HUES64 (cell line): ENCODE results near the gene OAF.
"Not testable (repeated sequence)": the region's sequence is repeated elsewhere in the genome, so short reads cannot be mapped to it uniquely, and the experiment has no call there.

ENCODE experiments used
- H3K27ac ChIP-seq: 2 replicates; pipeline ENCODE4 v1.7.0; 2013; ENCODE audit warnings: low read depth, low read length, inconsistent platforms
- H3K27me3 ChIP-seq: 2 replicates; pipeline ENCODE4 v1.6.1; 2013; ENCODE audit warnings: mild to moderate bottlenecking, low read length; ENCODE audit not compliant: insufficient read depth
- H3K36me3 ChIP-seq: 2 replicates; pipeline ENCODE4 v1.6.1; 2013; ENCODE audit warnings: mild to moderate bottlenecking, low read length; ENCODE audit not compliant: insufficient read depth
- H3K4me1 ChIP-seq: 2 replicates; pipeline ENCODE4 v1.6.1; 2013; ENCODE audit warnings: mild to moderate bottlenecking, low read length, moderate library complexity; ENCODE audit not compliant: insufficient read depth
- H3K4me3 ChIP-seq: 2 replicates; pipeline ENCODE4 v1.5.1; 2013; ENCODE audit warnings: mild to moderate bottlenecking, low read length, moderate library complexity
- H3K9ac ChIP-seq: 2 replicates; pipeline ENCODE4 v1.6.1; 2013; ENCODE audit warnings: mild to moderate bottlenecking, low read depth, low read length
- H3K9me3 ChIP-seq: 2 replicates; pipeline ENCODE4 v1.6.1; 2013; ENCODE audit warnings: low read depth, low read length; ENCODE audit not compliant: insufficient read depth
- WGBS: fragments of 150-250, 120-280 bp; methylation state at CpG from one replicate; pipeline ENCODE4 v1.1.7; 2013; ENCODE audit warnings: missing lambda C conversion rate; 5-methylcytosine and 5-hydroxymethylcytosine counted together

The OAF gene

DNA sequence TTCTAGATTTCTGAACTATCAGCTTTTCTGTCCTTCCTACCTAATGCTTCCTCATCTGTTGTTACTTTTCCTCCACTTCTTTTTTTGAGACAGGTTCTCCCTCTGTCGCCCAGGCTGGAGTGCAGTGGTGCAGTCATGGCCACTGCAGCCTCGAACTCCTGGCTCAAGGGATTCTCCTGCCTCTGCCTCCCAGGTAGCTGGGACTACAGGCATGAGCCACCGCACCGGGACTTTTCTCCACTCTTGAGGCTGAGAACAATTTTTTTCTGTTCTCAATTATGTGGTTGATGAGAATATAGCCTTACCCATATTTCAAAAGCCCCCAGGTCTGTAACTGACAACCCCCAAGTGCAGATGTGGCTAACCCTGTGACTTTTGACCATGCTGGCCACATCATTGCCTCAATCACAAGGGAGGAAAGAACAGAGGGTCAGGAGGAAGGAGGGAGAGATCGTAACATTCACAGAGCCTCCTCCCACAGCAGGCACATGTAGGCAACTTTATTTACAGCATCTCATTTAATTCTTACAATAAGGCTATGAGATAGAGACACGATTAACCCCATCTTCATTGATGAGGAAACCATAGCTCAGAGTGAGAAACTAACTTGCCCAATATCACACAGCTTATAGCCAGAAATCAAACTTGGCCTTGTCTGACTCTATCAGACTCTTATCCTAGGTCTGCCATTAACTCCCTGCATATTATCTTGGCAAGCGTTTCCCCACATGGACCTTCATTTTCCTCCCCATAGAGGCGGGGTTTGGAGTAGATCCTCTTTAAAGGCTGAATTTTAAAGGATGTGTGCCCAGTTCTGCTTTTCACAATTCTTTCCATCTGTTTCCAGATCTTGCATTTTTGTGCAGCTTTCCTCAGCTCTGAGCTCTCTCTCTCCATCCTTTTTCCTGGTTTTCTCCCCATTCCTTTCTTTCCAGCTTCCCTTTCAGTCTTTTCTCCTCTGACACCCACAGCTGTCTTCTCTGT lies 38.7 kb downstream of the OAF start:
- Histone ChIP-seq H3K36me3 (no peaks in the 10 kb centered on the region), H3K27me3 (no peaks in the 10 kb centered on the region; the same call in 1 of the 2 replicates), H3K4me1 (peaks cover 42% of the 10 kb centered on the region), H3K27ac (peak overlapping the region; percentile 48; the same call in 1 of the 2 replicates), H3K9ac (no peak overlapping the region; the same call in 1 of the 2 replicates), H3K4me3 (no peak overlapping the region), H3K9me3 (no peaks in the 10 kb centered on the region)
- WGBS, result 92% methylated on average over 7 of the region's 8 CpGs

GRCh38 chr11:120253377-120253776 lies 42.5 kb downstream of the OAF start:
- not testable (repeated sequence) for H3K9ac ChIP-seq, H3K27ac ChIP-seq, H3K9me3 ChIP-seq, H3K4me3 ChIP-seq, H3K36me3 ChIP-seq, H3K27me3 ChIP-seq
- peaks cover 32% of the 10 kb centered on the region for H3K4me1 ChIP-seq
- 95% methylated on average over 13 of the region's 13 CpGs for WGBS

- peaks cover 9% of the 10 kb centered on the region for H3K27me3 ChIP-seq
- H3K4me3 ChIP-seq, result peak overlapping the region; percentile 42
- H3K4me1 ChIP-seq, result peaks cover 22% of the 10 kb centered on the region
- peak overlapping the region; percentile 24; the same call in 1 of the 2 replicates for H3K9ac ChIP-seq
- H3K9me3 ChIP-seq, result no peaks in the 10 kb centered on the region
- 11% methylated on average over 13 of the region's 13 CpGs for WGBS
- no peaks in the 10 kb centered on the region for H3K36me3 ChIP-seq
- H3K27ac ChIP-seq, result 0 out of 2 replicates have a peak overlapping the region, but pooled peaks have one; percentile 3
Observed at GRCh38 chr11:120254788-120255518, 44.1 kb downstream of the OAF start.

- Histone ChIP-seq H3K4me1 (peaks cover 22% of the 10 kb centered on the region), H3K9me3 (no peaks in the 10 kb centered on the region), H3K36me3 (no peaks in the 10 kb centered on the region), H3K27ac (peak overlapping the region; percentile 33; the same call in 1 of the 2 replicates), H3K9ac (peak overlapping the region; percentile 55), H3K27me3 (peaks cover 9% of the 10 kb centered on the region), H3K4me3 (peak overlapping the region; percentile 42)
- WGBS, result 5% methylated on average over 9 of the region's 9 CpGs
Observed at GRCh38 chr11:120255519-120255866, 44.7 kb downstream of the OAF start.

DNA sequence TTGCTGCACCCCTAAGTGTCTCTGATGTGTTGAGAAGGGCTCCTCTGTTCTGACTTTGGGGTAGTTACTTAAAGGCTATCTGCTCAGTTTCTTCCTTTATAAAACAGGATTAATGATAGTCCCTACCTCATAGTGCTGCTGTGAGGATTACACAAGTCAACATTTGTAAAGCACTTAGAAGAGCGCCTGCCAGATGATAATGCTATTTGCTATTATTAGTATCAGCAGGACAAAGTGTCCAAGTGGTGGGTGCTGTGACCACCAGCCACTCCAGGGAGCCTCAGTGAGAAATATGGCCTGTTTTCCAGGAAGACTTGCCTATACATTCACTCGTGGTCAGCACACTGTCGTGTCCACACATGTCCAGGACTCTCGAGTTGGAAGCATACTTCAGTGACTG lies 45.3 kb downstream of the OAF start:
- Histone ChIP-seq H3K27ac (no peak overlapping the region), H3K9ac (no peak overlapping the region)

DNA sequence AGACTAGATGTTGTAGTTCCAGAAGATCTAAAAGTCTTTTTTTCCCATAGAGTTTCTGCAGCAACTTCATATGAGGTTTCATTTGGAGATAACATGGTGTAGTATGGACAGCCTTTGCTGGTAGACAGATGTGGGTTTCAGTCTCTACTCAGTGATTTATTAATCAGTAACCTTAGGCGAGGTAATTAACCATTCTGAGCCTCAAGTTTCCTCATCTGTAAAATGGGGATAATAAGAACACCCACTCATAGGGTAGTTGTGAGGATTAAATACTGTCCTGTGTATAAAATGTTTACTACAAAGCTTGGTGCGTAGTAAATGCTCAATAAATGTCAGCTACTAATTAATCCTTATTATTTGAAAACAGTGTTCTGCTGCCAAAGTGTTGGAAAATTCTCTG lies 45.9 kb downstream of the OAF start:
- H3K27me3 ChIP-seq, result peaks cover 9% of the 10 kb centered on the region
- H3K9ac ChIP-seq, result no peak overlapping the region
- H3K36me3 ChIP-seq, result no peaks in the 10 kb centered on the region
- peaks cover 28% of the 10 kb centered on the region for H3K4me1 ChIP-seq
- 100% methylated on average over 1 of the region's 2 CpGs for WGBS
- no peaks in the 10 kb centered on the region for H3K9me3 ChIP-seq
- no peak overlapping the region for H3K27ac ChIP-seq
- no peak overlapping the region for H3K4me3 ChIP-seq

More for the DNA sequence above, 45.3 kb downstream of the OAF start:
- Histone ChIP-seq H3K9me3 (no peaks in the 10 kb centered on the region), H3K4me1 (peaks cover 22% of the 10 kb centered on the region), H3K36me3 (no peaks in the 10 kb centered on the region), H3K27me3 (peaks cover 9% of the 10 kb centered on the region), H3K4me3 (no peak overlapping the region)
- 85% methylated on average over 4 of the region's 4 CpGs for WGBS

- H3K9ac ChIP-seq, result no peak overlapping the region
- 91% methylated on average over 9 of the region's 9 CpGs for WGBS
- H3K36me3 ChIP-seq, result no peaks in the 10 kb centered on the region
- peaks cover 9% of the 10 kb centered on the region for H3K27me3 ChIP-seq
- no peak overlapping the region for H3K4me3 ChIP-seq
- H3K9me3 ChIP-seq, result no peaks in the 10 kb centered on the region
- H3K4me1 ChIP-seq, result peaks cover 29% of the 10 kb centered on the region
- no peak overlapping the region for H3K27ac ChIP-seq
Observed at GRCh38 chr11:120257346-120257745, 46.5 kb downstream of the OAF start.

DNA sequence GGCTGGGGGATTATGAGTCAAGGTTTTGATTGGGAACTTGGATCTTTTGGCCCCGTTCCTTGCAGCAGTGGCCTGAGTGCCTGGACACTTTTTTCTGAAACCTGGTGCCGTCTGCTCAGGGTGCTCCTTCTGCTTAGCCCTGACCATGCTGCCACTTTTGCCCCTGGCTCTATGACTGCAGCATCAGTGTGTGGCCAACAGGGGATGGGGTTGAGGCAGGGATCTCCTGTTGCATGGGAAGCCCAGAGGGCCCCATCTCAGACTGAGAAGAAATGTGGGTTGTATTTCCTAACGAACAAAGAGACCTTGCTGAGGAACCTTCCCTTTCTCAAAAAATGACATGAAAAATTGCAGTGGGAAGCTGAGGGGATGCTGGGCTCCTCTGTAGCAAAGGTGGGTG lies 47.8 kb downstream of the OAF start:
- Histone ChIP-seq H3K27me3 (peaks cover 9% of the 10 kb centered on the region), H3K36me3 (no peaks in the 10 kb centered on the region), H3K9ac (no peak overlapping the region), H3K9me3 (no peaks in the 10 kb centered on the region), H3K27ac (no peak overlapping the region), H3K4me3 (no peak overlapping the region), H3K4me1 (peaks cover 29% of the 10 kb centered on the region)
- 89% methylated on average over 3 of the region's 3 CpGs for WGBS

DNA sequence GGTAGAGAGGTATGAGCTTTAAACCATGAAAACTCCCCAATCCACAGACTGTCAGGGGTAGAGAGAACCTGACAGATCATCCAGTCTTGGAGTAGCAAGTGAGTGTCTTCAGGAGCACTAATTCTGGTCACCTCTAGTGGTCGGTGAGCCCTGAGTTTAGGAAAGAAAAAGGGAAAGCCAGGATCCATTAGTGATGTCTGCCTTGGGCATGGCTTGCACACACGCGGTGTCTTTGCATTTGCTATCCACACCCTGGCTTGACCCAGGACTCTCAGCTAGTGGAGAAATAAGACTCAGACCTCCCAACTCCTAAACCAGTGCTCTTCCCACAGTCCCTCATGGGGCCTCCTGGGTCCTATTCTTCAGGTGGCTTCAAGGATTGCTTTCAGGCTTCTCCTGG lies 48.4 kb downstream of the OAF start:
- Histone ChIP-seq H3K4me1 (peaks cover 27% of the 10 kb centered on the region), H3K36me3 (no peaks in the 10 kb centered on the region), H3K27me3 (peaks cover 9% of the 10 kb centered on the region), H3K9me3 (no peaks in the 10 kb centered on the region), H3K4me3 (no peak overlapping the region), H3K27ac (no peak overlapping the region), H3K9ac (no peak overlapping the region)
- WGBS, result 94% methylated on average over 3 of the region's 3 CpGs

GRCh38 chr11:120259988-120260565 lies 49.2 kb downstream of the OAF start:
- Histone ChIP-seq H3K27ac (no peak overlapping the region), H3K27me3 (peaks cover 9% of the 10 kb centered on the region), H3K9ac (no peak overlapping the region), H3K4me1 (peaks cover 19% of the 10 kb centered on the region), H3K36me3 (no peaks in the 10 kb centered on the region), H3K9me3 (no peaks in the 10 kb centered on the region), H3K4me3 (no peak overlapping the region)
- WGBS, result 77% methylated on average over 7 of the region's 7 CpGs

DNA sequence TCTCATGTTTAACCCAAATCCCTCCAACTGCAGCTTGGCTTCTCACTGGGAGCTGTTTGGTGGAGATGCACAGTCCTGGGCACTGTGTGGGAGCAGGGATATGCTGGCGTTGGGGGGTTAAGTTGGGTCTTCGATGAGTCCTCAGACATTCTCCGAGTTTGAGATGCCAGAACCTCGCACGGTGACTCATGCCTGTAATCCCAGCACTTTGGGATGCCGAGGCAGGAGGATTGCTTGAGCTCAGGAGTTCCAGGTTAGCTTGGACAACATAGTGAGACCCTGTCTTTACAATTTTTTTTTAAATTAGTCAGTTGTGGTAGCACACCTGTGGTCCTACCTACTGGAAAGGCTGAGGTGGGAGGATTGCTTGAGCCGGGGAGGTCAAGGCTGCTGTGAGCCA lies 49.8 kb downstream of the OAF start:
- Histone ChIP-seq H3K9ac (no peak overlapping the region), H3K4me1 (peaks cover 20% of the 10 kb centered on the region), H3K4me3 (no peak overlapping the region), H3K36me3 (no peaks in the 10 kb centered on the region), H3K9me3 (no peaks in the 10 kb centered on the region), H3K27ac (no peak overlapping the region), H3K27me3 (peaks cover 7% of the 10 kb centered on the region)
- 93% methylated on average over 7 of the region's 7 CpGs for WGBS
